Activated CD4-positive, alpha-beta T cell treated with anti-CD3 and anti-CD28 coated beads for 4 hours (primary cell): ENCODE results near the gene OSR1.
"Not testable (repeated sequence)": the region's sequence is repeated elsewhere in the genome, so short reads cannot be mapped to it uniquely, and the experiment has no call there.

Experiments used
- DNase-seq, 2 donors: peaks; one replicate each; pipeline ENCODE4 v3.0.0-alpha.2; 2020

OSR1 gene

DNA sequence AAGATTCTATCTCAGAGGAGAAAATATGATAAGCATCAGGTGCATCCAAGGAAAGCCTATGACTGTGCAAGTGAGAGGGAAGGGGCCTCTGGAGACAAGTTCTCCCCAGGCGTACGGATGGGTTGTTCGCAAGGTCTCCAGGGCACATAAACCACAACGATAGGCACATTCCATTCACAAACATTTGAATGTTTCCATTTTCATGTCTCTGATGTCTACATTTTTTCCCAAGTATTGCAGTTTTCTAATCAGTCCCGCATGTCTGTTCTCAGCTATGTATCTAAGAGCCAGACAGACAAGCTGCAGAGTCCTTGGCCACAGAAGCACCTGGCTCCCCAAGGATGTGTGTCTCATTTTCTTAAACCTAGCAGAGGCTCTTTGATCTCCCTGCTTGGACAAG, 28.0 kb downstream of the OSR1 start:
- no peak for DNase-seq

DNA sequence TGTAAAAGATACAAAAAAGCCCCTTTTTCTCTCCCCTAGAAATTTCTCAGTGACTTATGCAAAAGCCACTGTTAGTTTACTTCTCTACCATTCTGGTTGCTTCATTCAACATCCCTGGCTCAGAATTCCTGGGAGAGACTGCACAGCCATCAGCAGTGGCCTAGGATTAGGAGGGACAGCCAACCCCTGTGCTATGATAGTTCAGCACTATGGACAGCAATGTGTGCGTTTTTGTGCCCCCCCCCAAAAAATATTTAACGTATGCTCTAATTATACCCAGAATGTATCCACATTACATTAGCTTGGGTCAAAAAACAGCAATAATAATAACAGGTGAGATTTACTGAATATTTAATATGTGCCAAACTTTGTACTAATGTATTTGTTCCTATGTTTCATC, 29.0 kb downstream of the OSR1 start:
- DNase-seq: no peak

DNA sequence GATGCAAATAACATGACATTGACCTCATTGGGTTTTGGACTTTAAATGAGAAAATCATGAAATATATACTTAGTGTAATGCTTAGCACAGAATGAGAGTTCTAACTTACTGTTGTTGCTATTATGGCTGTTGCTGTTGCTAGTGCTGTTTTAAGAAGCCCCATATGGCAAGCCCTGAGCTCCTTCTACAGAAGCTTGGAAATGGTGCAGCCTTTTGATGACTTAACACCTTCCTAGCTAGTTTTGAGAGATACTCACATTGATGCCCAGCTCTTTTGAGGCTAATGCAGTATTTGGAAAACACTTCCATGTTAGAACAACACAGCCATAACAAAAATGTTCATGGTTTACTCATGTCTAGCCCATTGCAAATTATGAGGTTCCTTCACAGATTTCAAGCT, 30.9 kb downstream of the OSR1 start:
- no peak for DNase-seq

DNA sequence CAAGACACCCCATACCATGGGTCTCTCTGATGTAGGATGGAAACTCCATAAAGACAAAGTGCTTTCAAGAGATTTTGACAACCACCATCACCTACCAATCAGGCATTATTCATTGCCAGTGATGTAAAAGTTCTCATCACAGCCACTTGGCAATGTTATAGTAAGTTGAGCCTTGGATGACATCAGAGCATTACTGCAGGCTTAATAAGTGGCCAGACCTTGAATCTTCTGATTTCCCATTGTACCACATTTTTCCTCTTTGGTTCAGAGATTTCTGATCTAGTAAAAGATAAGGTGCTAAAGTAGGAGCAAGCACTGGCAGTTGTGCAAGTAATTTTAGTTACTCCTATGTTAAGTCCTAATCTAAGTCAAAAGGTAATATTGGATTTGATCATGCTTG, 36.5 kb downstream of the OSR1 start:
- no peak for DNase-seq

DNA sequence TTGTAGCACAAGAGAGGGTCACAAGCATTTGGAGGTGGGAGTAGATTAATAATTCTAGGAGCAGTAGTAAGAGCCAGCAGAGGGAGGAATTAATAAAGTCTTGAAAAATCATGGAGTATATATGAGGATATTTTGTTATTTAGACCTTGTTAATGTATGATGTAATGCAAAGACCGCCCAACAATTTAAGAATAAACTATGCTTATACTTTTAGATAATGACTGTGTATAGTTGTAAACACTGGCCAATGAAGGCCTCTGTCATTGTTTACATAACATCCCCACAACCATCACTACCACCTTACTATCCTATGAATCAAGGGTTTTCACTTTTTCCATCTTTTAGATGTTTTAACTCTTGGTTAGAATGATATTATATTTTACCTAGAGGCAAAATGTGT, 37.6 kb downstream of the OSR1 start:
- no peak for DNase-seq

DNA sequence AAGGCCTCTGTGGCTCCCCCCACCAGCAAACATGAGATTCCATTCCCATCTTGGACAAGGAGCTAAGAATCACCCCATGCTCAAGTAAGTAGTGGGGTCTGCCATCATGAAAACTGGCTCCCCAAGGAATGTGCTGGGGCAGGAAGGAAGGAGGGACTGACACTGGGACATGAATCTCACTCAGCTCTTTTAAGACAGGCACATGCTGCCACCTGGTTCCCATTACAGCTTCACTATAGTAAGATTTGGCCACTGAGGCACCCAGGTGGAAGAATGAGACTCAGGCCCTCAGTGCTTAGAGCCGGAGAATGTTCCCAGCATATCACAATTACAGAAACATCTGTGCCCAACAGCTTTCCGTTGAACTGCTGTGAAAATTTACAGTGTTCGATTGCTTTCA, 38.7 kb downstream of the OSR1 start:
- DNase-seq: no peak

DNA sequence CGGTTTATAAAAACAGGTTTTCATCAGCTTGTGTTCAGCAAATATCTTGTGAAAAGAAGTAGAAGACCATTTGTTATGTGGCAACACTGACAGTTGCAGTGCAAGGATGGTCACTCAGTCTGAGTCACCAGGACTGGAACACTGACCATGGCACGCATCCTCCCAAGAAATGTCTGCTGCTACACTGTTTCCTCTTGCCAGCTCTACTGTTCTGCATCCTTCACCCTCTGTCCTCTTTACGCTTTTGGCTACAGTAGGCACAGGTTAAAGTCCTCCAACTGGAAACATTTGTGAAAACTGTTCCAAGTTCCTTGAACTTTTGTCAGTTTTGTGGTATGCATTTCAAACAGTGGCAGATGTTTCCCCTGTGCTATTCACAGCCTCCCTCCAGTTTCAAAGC, 39.4 kb downstream of the OSR1 start:
- DNase-seq: no peak

DNA sequence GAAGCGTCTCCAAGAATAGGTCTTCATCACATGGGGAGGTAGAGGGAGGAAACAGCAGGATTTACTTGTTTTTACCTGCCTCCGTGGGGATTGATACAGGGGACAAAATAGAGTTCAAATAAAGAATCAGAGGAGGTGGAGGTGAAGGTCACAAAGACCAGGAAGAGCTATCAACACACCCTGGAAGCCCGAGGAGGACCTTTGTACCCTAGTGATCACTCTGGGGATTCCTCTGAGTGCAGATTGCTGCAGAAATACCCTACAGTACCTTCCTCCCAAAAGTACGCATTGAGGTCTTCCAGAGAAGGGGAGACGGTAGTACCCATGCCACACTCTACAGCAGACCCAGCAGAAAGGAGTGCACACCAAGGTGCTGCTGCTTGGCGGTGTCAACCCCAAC, 44.9 kb downstream of the OSR1 start:
- no peak for DNase-seq

DNA sequence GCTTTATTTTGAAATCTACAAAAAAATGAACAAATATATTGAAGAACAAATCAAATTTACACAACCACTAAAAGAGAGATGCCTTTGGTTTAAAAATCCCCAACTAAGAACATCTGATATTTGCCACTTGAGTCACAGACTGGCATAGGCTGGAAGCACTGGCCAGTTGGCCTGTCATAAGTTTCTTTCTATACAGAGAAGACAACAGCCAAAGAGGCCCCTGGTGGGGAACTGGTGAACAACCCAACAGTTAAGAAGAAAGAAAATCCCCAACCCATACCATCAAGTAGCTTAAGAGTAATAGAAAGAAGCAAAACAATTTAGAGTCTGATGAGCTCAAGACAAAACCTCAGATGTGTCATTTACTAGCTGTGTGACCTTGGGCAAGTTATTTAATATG, 45.5 kb downstream of the OSR1 start:
- DNase-seq: no peak

DNA sequence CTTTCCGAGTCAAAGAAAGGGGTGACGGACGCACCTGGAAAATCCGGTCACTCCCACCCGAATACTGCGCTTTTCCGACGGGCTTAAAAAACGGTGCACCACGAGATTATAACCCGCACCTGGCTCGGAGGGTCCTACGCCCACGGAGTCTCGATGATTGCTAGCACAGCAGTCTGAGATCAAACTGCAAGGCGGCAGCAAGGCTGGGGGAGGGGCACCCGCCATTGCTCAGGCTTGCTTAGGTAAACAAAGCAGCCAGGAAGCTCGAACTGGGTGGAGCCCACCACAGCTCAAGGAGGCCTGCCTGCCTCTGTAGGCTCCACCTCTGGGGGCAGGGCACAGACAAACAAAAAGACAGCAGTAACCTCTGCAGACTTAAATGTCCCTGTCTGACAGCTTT, 52.4 kb downstream of the OSR1 start:
- not testable (repeated sequence) for DNase-seq

DNA sequence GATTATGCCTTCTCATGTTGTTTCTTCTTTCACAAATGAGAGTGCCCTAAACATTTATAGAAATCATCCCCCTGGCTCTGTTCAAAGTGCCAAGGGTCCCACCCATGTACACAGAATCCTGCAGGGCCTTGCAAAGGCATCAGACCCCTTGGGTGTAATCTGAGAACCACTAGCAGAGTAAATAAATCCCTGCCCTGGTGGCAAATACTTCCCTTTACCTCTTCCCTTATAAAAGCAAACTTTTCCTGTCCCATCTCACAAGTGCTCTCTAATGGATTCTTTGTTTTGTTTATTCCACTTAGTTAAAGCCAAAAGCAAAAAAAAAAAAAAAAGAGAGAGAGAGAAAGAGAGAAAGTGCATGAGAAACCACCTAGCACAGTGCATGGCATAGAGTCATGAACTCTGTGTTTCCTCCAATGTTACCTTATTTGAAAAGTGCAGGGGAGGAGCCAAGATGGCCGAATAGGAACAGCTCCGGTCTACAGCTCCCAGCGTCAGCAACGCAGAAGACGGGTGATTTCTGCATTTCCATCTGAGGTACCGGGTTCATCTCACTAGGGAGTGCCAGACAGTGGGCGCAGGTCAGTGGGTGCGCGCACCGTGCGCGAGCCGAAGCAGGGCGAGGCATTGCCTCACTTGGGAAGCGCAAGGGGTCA, 52.9 kb downstream of the OSR1 start:
- not testable (repeated sequence) for DNase-seq

DNA sequence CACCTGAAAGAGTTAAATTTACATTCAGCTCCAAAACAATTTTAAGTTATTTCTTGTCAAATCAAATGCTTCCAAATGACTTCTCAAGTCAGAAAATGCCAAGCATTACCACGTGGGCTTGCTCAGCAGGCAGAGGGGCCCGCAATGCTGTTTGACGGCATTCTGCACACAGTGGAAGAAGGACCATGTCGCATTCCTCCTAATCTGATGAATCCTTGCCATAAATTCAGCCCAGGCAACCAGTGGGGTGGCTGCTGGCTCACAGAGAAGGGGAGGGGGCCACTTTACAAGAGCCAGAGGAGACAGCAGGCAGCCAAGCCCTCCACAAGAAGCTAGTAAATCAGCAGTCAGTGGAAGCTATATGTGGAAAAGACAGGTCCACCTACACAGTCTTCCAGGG, 56.7 kb downstream of the OSR1 start:
- DNase-seq: no peak
